SK-N-SH (cell line): ENCODE measurements around the gene DDIT4. TPM values are rescaled to one million over a fixed set of nuclear protein-coding genes. Genes with fewer than 3 reads are reported as not detected.
A peak's percentile ranks its signal among the peaks of the same experiment; 100 is the strongest.

Experiments used
- CTCF ChIA-PET: fragments of 300-600, 350-600 bp; formaldehyde crosslinking; extraction: SDS; loops from one replicate; lab custom pipeline; 2021; lab: Yijun Ruan, JAX
- POLR2A ChIA-PET: fragments of 350-600 bp; sonication (Branson Sonifier 250); formaldehyde crosslinking; extraction: SDS; loops from one replicate; lab custom pipeline; 2020; ENCODE audit warnings: antibody characterized with exemption, inconsistent platforms; lab: Yijun Ruan, JAX
- DNase-seq: peaks from one replicate; pipeline ENCODE4 v3.0.0; 2012
- H2AFZ ChIP-seq: fragments of 200-600 bp; sonication (generic); 2 replicates; pipeline ENCODE4 v1.8.1; 2016; ENCODE audit warnings: antibody characterized with exemption, mild to moderate bottlenecking, low read depth
- H3F3A ChIP-seq: fragments of 200-600 bp; sonication (generic); replicated peaks from 2 replicates; pipeline ENCODE3; 2016; ENCODE audit warnings: antibody characterized with exemption, mild to moderate bottlenecking; ENCODE audit not compliant: insufficient read depth
- H3K27ac ChIP-seq, 2 experiments: fragments of 200-500 bp in 1 of 2; fragments of 200-600 bp in 1 of 2; sonication (Bioruptor generic) in 1 of 2; sonication (generic), shearing (Covaris generic) in 1 of 2; 2 replicates each; pipeline versions ENCODE4 v1.5.1 to v1.6.1; 2014 to 2016; ENCODE audit warnings: low read depth in 2 of 2, inconsistent platforms in 1 of 2, low read length in 1 of 2, mild to moderate bottlenecking in 1 of 2, mixed read lengths in 1 of 2
- H3K27me3 ChIP-seq: fragments of 200-600 bp; sonication (generic), shearing (Covaris generic); 2 replicates; pipeline ENCODE4 v1.6.1; 2016; ENCODE audit warnings: mixed run types; ENCODE audit not compliant: insufficient read depth
- H3K36me3 ChIP-seq, 2 experiments: fragments of 200-500 bp in 1 of 2; fragments of 200-600 bp in 1 of 2; sonication (Bioruptor generic) in 1 of 2; sonication (generic) in 1 of 2; replicated peaks in 1 of 2; 2 replicates each; pipeline versions ENCODE3 to v1.5.1; 2014 to 2016; ENCODE audit warnings: low read length in 1 of 2, mild to moderate bottlenecking in 1 of 2; ENCODE audit not compliant: insufficient read depth in 2 of 2, control insufficient read depth in 1 of 2
- H3K4me1 ChIP-seq, 2 experiments: fragments of 200-500 bp in 1 of 2; fragments of 200-600 bp in 1 of 2; sonication (Bioruptor generic) in 1 of 2; sonication (generic), shearing (Covaris generic) in 1 of 2; 2 replicates each; pipeline versions ENCODE4 v1.5.1 to v1.6.1; 2014 to 2016; ENCODE audit warnings: low read depth in 1 of 2, low read length in 1 of 2, mixed run types in 1 of 2; ENCODE audit not compliant: insufficient read depth in 2 of 2, control insufficient read depth in 1 of 2
- H3K4me2 ChIP-seq: fragments of 200-600 bp; sonication (generic), shearing (Covaris generic); 2 replicates; pipeline ENCODE4 v1.6.1; 2017; ENCODE audit warnings: mixed run types
- H3K4me3 ChIP-seq, 2 experiments: fragments of 200-500 bp in 1 of 2; fragments of 200-600 bp in 1 of 2; sonication (Bioruptor generic) in 1 of 2; sonication (generic), shearing (Covaris generic) in 1 of 2; 2 replicates each; pipeline versions ENCODE4 v1.5.1 to v1.8.1; 2014 to 2016; ENCODE audit warnings: low read depth in 2 of 2, inconsistent platforms in 1 of 2, low read length in 1 of 2, mild to moderate bottlenecking in 1 of 2, mixed read lengths in 1 of 2, moderate library complexity in 1 of 2
- H3K79me2 ChIP-seq: fragments of 200-600 bp; sonication (generic); 2 replicates; pipeline ENCODE4 v1.8.1; 2017; ENCODE audit warnings: mild to moderate bottlenecking; ENCODE audit not compliant: insufficient read depth
- H3K9ac ChIP-seq: fragments of 200-600 bp; sonication (generic); 2 replicates; pipeline ENCODE4 v1.6.1; 2017; ENCODE audit warnings: mixed run types
- H3K9me2 ChIP-seq: fragments of 200-600 bp; sonication (generic); 2 replicates; pipeline ENCODE4 v1.6.1; 2017; ENCODE audit warnings: mixed run types
- H3K9me3 ChIP-seq: fragments of 200-600 bp; sonication (generic); 2 replicates; pipeline ENCODE4 v1.6.1; 2017; ENCODE audit warnings: mixed run types, mild to moderate bottlenecking, moderate library complexity
- H4K20me1 ChIP-seq: fragments of 200-600 bp; sonication (generic); 2 replicates; pipeline ENCODE4 v1.6.1; 2017; ENCODE audit warnings: mild to moderate bottlenecking, mixed run types; ENCODE audit not compliant: insufficient read depth
- CHD2 ChIP-seq: fragments of 150-350 bp; IDR thresholded peaks from 2 replicates; pipeline ENCODE4 v1.6.1; 2018; ENCODE audit warnings: low read length; ENCODE audit not compliant: partially characterized antibody
- FOSL2 ChIP-seq: IDR thresholded peaks from 2 replicates; pipeline ENCODE4 v1.4.0; 2012; ENCODE audit warnings: low read depth, mild to moderate bottlenecking, moderate library complexity, borderline replicate concordance
- FOXM1 ChIP-seq: IDR thresholded peaks from 2 replicates; pipeline ENCODE4 v1.4.0; 2012; ENCODE audit warnings: low read depth, mild to moderate bottlenecking
- GATA2 ChIP-seq: sonication (generic); formaldehyde crosslinking; IDR thresholded peaks from 2 replicates; pipeline ENCODE4 v1.5.0; 2020; ENCODE audit warnings: mild to moderate bottlenecking, missing genetic modification reagents
- MEF2A ChIP-seq: IDR thresholded peaks from 2 replicates; pipeline ENCODE4 v1.4.0; 2012; ENCODE audit warnings: low read depth, borderline replicate concordance
- MXI1 ChIP-seq: IDR thresholded peaks from 2 replicates; pipeline ENCODE4 v1.6.1; 2012; ENCODE audit warnings: mild to moderate bottlenecking, low read depth, low read length, improper control_type of control experiment
- NFIC ChIP-seq: IDR thresholded peaks from 2 replicates; pipeline ENCODE4 v1.4.0; 2012; ENCODE audit warnings: borderline replicate concordance
- NRF1 ChIP-seq: IDR thresholded peaks from 2 replicates; pipeline ENCODE4 v1.6.1; 2012; ENCODE audit warnings: low read depth, mild to moderate bottlenecking, low read length
- RAD21 ChIP-seq: IDR thresholded peaks from 2 replicates; pipeline ENCODE4 v1.6.1; 2012; ENCODE audit warnings: mild to moderate bottlenecking, low read length
- RCOR1 ChIP-seq: fragments of 150-350 bp; IDR thresholded peaks from 2 replicates; pipeline ENCODE4 v1.6.1; 2017; ENCODE audit warnings: antibody characterized with exemption, low read length
- SIN3A ChIP-seq: IDR thresholded peaks from 2 replicates; pipeline ENCODE4 v1.6.1; 2012; ENCODE audit warnings: low read depth, mild to moderate bottlenecking, low read length, moderate library complexity, borderline replicate concordance
- TAF1 ChIP-seq: IDR thresholded peaks from 2 replicates; pipeline ENCODE4 v1.6.1; 2012; ENCODE audit warnings: low read depth, mild to moderate bottlenecking, low read length, moderate library complexity, borderline replicate concordance
- WGBS: methylation state at CpG from one replicate; pipeline ENCODE4 v1.1.6; 2017; ENCODE audit warnings: low lambda C conversion rate; 5-methylcytosine and 5-hydroxymethylcytosine counted together
- polyA plus RNA-seq, 3 experiments: library from polyadenylated mRNA; depleted of rRNA; stranded (reverse); fragments of >200 nt; gene quantifications; 2 replicates each; pipeline ENCODE4 v1.2.3, GENCODE V29; 2012
- TF ChIP-seq, protein P1 (sequence below): fragments of 200-600 bp; sonication (generic); IDR thresholded peaks from 2 replicates; pipeline ENCODE4 v1.6.1; 2017; ENCODE audit warnings: antibody characterized with exemption, mild to moderate bottlenecking, moderate library complexity
- TF ChIP-seq, protein P2 (sequence below): IDR thresholded peaks from 2 replicates; pipeline ENCODE4 v1.4.0; 2012; ENCODE audit warnings: low read depth, borderline replicate concordance
- TF ChIP-seq, protein P3 (sequence below): IDR thresholded peaks from 2 replicates; pipeline ENCODE4 v1.4.0; 2012; ENCODE audit warnings: low read depth, borderline replicate concordance

Gene DDIT4
- polyA plus RNA-seq, 1 of the 3 experiments (the other 2 are of a cell fraction): 24.9 TPM

DNA sequence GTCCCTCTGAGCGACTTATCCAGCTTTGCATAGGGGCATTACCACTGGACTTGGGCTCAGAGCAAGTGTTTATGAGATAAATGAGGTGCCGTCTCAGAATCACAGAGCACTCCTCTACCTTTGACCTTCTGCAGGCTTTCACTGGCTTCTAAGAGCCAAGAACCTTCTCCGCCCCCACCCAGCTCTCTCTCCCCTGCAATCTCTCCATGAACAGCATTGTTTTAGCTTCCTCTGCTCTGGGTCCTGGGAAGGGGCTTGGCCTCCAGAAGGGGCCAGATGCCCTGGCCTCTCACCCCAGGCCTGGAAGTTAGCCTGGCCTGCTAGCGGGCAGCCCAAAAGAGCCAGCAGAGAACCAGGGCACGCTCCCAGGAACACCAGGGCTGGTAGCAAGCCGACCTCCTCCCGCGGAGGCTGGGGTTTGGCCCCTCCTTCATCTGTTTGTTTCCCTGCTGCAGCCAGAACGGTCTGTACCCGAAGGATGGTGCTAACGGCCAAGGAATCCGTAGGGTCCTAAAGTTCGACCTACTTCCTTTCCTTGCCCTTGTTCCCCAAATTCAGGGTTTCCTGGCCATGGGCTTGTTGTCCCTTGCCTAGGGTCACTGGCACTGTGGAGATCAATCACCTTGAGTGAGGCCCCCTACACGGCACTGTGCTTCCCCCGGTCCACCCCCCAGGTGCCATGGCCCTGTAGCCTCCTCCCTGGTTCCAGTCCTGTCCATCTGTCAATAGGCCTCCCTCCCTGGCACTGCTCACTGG, 18.7 kb upstream of the DDIT4 start:
- H3K9ac ChIP-seq: no peak overlapping the region
- H3K4me3 ChIP-seq: no peak overlapping the region
- peak; percentile 84 for DNase-seq
- H3K27me3 ChIP-seq: no peaks in the 10 kb centered on the region
- H3K36me3 ChIP-seq: no peaks in the 10 kb centered on the region
- peaks cover 3% of the 10 kb centered on the region for H3F3A ChIP-seq
- H3K4me2 ChIP-seq: no peak overlapping the region; the same call in 1 of the 2 replicates
- ChIA-PET POLR2A (interaction anchor here (1.4 to 8.8 kb wide), 2 partner anchors 19 to 66 kb away, joined by 7 to 174 read pairs; partner anchors contain the start of gene DDIT4), CTCF (interaction anchor here (0.7 to 2.1 kb wide), 7 partner anchors 17 to 487 kb away, joined by 3 to 5 read pairs (median 3); partner anchors contain the start of genes ANAPC16 and ASCC1)
- no peak for TF ChIP-seq NFIC
- TF ChIP-seq SIN3A: no peak
- no peak for TF ChIP-seq MXI1
- TF ChIP-seq RAD21: peak; percentile 48
- no peak for TF ChIP-seq NRF1
- TF ChIP-seq, protein P1, sequence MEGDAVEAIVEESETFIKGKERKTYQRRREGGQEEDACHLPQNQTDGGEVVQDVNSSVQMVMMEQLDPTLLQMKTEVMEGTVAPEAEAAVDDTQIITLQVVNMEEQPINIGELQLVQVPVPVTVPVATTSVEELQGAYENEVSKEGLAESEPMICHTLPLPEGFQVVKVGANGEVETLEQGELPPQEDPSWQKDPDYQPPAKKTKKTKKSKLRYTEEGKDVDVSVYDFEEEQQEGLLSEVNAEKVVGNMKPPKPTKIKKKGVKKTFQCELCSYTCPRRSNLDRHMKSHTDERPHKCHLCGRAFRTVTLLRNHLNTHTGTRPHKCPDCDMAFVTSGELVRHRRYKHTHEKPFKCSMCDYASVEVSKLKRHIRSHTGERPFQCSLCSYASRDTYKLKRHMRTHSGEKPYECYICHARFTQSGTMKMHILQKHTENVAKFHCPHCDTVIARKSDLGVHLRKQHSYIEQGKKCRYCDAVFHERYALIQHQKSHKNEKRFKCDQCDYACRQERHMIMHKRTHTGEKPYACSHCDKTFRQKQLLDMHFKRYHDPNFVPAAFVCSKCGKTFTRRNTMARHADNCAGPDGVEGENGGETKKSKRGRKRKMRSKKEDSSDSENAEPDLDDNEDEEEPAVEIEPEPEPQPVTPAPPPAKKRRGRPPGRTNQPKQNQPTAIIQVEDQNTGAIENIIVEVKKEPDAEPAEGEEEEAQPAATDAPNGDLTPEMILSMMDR: no peak
- TF ChIP-seq GATA2 (CRISPR knock-in tag): no peak
- TF ChIP-seq FOXM1: no peak
- peak; percentile 20 for TF ChIP-seq CHD2
- no peak for TF ChIP-seq FOSL2
- 0 out of 2 replicates have a peak, but pooled peaks have one; percentile 30 for TF ChIP-seq TAF1
- TF ChIP-seq, protein P2, sequence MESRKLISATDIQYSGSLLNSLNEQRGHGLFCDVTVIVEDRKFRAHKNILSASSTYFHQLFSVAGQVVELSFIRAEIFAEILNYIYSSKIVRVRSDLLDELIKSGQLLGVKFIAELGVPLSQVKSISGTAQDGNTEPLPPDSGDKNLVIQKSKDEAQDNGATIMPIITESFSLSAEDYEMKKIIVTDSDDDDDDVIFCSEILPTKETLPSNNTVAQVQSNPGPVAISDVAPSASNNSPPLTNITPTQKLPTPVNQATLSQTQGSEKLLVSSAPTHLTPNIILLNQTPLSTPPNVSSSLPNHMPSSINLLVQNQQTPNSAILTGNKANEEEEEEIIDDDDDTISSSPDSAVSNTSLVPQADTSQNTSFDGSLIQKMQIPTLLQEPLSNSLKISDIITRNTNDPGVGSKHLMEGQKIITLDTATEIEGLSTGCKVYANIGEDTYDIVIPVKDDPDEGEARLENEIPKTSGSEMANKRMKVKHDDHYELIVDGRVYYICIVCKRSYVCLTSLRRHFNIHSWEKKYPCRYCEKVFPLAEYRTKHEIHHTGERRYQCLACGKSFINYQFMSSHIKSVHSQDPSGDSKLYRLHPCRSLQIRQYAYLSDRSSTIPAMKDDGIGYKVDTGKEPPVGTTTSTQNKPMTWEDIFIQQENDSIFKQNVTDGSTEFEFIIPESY: no peak
- TF ChIP-seq RCOR1: no peak
- TF ChIP-seq MEF2A: no peak
- TF ChIP-seq, protein P3, sequence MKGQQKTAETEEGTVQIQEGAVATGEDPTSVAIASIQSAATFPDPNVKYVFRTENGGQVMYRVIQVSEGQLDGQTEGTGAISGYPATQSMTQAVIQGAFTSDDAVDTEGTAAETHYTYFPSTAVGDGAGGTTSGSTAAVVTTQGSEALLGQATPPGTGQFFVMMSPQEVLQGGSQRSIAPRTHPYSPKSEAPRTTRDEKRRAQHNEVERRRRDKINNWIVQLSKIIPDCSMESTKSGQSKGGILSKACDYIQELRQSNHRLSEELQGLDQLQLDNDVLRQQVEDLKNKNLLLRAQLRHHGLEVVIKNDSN: no peak
- no peaks in the 10 kb centered on the region for H3K9me2 ChIP-seq
- peaks cover 12 to 16% of the 10 kb centered on the region in 2 experiments for H3K4me1 ChIP-seq
- H3K27ac ChIP-seq: peak overlapping the region in 1 of 2 experiments; percentile 87; a peak in 2 of 4 replicates
- H3K9me3 ChIP-seq: no peaks in the 10 kb centered on the region
- 36% methylated on average over 14 of the region's 15 CpGs for WGBS
- H3K79me2 ChIP-seq: no peaks in the 10 kb centered on the region
- H4K20me1 ChIP-seq: no peaks in the 10 kb centered on the region
- peak overlapping the region; percentile 94 for H2AFZ ChIP-seq
